GM19099 (cell line): ENCODE data around the gene TTYH2.

ENCODE experiments used
- POLR2A ChIP-seq: IDR thresholded peaks from 3 replicates; pipeline ENCODE4 v1.6.1; 2011; ENCODE audit warnings: low read depth; ENCODE audit not compliant: insufficient read length; ENCODE audit errors: extremely low read depth

TTYH2 gene

DNA sequence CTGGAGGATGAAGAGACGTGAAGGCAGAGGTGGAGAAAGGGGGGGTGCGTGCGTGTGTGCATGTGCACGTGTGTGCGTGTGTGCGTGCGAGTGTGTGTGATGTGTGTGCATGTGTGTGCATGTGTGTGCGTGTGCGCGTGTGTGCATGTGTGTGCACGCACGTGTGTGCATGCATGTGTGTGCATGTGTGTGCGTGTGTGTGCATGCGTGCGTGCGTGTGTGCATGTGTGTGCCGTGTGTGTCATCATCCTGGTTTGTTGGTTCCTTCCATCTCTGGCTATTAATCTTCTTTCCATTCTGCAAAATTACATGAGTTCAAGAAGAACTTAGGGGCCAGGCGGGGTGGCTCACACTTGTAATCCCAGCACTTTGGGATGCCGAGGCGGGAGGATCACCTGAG is 26.9 kb upstream of the TTYH2 start:
- TF ChIP-seq POLR2A: no peak

DNA sequence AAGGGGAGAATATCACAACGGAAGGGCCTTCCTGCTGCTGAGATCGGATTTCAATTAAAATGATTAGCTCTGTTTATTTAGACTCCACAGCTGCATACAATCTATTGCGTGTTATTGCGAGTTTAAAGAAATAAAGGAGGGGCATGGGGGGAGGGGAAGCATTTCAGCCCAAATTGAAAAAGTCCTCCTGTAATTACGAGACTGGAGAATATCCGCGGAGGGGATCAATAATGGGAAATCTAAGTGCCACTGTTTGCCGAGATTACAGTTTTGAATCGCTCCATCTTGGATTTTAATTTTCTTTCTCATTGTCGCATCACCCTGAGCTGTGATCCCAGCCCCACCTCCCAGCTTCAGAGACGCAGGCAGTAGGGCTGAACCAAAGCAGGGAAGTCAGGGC is 25.6 kb upstream of the TTYH2 start:
- TF ChIP-seq POLR2A: no peak

DNA sequence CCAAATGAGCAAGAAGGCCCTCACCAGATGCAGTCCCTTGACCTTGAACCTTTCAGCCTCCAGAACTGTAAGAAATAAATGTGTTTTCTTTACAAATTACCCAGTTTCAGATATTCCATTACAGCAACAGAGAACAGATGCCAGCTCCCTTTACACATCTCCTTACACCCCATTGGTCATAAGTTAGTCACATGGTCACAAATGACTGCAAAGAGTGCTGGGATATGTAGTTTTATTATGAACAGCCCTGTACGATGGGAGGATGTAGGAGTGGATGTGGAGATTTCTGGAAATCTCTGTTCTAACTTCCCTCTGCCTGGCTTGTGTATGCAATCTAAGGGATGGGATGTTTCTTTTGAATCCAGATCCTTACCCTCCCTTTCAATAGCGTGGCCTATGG is 23.2 kb upstream of the TTYH2 start:
- no peak for TF ChIP-seq POLR2A

DNA sequence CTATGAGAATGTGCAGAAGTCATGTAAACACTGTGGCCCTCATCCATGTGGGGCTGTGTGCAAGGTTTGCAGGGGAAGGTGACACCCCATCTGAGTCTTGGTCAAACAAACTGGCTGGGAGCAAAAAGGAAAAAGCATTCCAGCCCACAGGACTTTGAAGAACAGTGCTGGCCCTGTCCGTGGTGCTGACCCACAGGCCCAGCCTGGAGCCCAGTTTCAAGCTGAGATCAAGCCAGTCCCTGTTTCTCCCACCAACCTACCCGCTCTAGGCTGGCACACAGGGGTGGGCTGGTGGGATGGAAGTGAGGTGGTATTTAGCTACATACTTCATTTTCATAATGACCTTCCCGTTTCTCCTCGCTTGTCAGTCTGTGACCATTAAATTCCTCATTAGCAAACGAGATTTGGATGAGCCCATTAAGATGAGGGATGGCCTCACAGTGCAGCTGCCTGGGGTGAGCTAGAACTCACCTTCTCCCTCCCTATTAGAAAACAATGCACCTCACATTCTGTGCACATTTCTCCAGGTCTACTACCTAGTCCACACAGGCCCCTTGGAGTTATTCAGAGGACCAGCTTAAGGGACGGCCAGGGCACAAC is 22.5 kb upstream of the TTYH2 start:
- TF ChIP-seq POLR2A: no peak

DNA sequence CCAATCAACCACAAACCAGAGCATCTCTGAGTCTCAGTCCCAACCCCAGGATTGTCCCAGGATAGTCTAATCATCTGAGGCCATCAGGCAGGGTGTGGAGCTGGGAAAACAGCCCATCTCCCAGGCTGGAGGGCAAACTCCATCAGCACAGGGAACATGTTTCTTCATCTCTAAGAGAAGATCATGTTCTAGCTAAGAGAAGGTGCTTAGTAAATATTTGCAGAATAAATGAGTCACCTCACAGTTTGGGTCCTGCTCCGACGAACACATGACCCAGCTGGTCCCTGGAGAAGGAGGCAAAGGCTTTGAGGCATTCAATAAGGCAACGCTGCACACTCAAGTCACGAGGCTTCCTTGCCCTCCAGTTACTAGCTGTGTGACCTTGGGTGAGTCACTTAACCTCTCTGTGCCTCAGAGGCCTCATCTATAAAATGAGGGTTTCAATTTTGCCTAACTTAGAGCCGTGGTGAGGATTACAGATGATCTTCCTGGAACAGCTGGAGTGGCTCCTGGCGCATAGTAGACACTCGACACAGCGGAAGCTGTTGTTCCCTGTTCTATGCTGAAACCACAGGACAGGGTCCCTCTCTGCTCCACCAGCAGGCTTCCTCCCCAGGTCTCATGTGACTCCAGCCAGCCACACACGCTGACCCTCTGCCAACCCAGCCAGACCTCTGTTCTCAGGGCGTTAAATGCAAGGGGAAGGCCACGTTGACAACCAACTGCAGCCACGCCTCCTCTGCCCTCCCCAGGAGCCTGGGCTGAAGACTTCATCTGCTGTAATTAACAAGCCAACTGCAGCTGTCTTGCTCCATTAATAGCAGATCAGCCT is 20.2 kb upstream of the TTYH2 start:
- TF ChIP-seq POLR2A: no peak

DNA sequence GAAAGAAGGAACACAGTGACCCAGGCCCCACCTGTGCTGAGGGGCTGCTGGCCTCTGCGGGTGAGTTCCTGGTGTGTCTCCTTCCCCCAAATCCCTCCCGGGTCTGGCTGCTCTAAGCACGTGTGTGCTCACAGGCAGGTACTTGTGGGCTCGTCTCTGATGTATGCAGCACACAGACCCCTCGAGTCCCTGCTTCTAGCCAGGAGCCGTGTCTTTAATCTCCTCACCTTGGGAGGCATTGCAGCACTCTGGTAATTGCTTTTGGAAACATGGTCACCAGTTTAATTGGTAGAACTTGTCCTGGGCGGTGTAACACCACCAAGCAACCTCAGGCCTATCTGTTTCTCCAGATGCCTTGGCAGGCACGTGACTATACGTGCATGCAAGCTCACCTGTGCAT is 18.7 kb upstream of the TTYH2 start:
- TF ChIP-seq POLR2A: no peak

DNA sequence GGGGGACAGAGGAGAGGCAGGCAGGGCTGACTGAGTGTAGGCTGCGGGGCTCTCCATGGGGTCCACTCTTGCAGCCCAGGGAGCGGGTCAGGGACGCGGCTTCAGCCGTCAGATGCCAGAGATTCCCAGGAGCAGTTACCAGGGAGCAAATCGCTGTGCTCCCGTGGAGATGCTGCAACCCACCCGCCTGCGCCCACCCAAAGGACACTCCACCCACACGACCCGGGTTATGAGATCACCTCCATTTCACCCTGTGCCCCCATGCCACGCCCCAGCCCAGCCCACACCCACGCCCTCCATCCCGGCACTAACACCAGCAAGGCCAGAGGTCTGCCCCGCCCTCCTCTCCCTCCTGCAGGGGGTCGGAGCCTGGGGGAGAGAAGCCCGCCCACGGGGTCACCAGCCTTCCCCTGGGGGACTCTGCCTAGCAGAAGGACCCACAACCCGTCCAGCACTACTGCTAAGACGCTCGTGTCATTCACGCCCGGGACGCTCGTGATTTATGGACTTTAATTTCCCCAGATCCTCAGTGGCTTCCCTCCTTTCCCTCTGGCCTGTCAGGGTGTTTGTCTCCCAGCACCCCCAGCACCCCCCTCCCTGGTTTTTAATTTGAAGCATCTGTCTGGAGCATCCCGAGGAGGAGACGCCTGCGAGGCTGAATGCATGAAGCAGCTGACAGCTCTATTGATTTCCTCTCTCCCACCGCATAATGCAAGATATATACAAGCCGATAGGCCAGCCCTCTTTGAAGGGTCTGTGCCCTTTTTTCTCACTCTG is 16.6 kb upstream of the TTYH2 start:
- TF ChIP-seq POLR2A: no peak

DNA sequence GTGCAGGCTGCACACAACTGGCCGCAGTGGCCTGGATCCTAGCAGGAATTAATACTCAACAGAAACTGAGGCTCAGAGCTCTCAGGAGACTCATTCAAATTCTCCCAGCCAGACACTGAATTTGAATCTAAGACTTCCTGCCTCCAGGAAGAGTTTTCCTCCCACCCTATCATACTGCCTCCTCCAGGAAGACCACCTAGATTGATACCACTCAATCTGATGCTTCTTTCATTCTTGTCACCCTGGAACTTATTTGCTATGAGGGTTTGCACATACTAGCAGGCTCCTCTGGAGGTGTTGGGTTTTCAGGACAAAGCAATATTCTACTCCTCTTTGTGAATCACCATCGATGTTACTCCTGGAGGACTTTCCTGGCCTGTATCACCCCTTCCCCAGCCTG is 15.6 kb upstream of the TTYH2 start:
- TF ChIP-seq POLR2A: no peak

DNA sequence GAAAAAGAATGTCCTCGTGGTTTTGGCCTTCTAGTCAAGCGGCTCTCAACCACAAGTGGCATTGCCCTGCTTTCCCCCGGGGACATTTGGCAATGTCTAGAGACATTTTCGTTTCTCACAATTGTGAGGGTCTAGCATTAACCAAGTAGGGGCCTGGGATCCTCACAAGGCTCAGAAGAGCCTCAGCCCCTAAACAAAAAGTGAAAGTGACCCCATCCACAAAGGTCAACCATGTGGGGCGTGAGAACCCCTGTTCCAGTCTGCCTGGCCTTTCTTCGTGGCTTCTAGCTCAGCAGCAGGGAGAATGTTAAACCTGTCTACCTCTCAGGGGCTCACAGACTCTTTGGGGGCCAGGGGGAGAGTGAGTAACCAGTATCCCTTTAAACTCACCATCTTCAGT is 14.7 kb upstream of the TTYH2 start:
- no peak for TF ChIP-seq POLR2A

DNA sequence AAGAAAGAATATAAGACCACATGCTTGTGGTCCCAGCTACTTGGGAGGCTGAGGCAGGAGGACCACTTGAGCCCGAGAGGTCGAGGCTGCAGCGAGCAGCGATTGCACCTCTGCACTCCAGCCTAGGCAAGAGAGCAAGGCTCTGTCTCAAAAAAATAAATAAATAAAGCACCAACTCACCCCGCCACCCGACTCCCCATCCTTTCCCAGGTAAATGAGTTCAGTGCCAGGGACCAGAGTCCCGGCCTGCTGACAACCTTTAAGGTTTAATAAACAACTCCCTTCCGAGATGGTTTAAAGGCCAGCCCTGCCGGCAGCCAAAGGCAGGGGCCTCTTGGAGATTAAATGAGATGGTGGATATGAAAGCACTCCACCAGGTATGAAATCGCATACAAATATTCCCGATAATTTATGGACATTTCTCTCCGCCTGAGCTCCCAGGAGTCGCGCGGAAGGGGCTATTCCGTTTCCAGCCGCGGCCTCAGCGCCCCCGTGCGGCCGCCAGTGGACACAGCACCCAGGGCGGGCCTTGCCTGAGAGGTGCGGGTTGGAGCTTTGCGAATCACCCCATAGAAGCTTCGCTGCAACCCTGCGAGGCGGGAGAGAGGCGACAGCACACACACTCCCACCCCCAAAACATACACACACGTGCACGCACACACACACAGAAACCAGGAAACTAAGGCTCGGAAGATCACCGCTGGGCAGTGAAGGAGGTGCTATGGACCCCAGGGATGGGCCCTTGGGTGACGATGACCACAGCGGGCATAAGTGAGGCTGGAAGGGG is 13.9 kb upstream of the TTYH2 start:
- TF ChIP-seq POLR2A: no peak

DNA sequence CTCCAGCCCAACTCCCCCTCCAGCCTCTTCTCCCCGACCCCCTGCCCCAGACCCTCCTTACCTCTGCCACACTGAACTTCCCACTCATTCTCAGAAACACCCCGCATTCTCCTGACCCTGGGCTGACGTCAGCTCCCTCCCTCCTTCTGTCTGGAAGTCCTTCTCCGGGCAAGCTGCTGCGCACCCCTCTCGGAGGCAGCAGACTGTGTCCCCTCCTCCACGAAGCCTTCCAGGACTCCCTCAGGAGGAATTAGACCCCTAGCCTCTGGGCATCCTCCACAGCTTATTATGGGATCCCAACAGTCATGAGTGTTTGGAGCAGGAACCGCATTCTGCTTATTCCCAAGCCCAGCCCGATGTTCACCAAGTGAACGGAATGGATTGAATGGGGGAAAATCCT is 13.3 kb upstream of the TTYH2 start:
- TF ChIP-seq POLR2A: no peak

DNA sequence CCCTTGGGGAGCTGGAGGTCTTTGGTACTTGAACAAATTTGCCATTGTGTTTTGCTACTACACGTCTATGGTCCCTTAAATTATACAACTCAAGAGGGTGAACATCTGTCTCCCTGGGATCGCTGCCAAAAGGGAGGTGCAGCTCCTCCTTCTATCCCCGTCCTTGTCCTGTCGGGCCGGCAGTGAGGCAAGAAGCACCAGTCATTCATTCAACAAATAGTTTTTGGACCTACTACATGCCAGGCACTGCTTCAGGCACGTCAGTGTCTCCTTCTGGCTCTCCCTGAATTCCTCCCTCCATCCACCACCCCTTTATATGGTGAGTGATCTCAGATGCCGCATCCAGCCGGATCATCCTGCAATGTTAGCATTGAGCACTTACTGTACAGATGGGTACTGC is 12.1 kb upstream of the TTYH2 start:
- no peak for TF ChIP-seq POLR2A

DNA sequence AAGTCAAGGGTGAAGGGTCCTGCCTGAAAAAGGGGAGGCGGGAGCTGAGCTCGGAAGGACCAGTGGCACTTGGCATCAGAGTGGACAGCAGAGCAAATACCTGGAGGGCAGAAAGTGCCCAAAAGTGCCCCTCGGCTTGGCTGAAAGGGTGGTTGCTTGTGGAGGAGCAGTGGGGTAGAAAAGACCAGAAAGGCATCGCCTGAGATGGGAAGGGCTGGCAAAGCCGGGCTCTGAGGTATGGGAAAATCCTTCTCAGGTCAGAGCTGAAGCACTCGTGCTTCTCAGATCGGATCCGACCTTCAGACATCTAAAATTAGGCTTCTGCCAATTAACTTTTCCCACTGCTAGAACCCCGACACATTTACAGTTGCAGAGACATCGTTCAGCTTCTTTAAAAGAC is 11.4 kb upstream of the TTYH2 start:
- no peak for TF ChIP-seq POLR2A

DNA sequence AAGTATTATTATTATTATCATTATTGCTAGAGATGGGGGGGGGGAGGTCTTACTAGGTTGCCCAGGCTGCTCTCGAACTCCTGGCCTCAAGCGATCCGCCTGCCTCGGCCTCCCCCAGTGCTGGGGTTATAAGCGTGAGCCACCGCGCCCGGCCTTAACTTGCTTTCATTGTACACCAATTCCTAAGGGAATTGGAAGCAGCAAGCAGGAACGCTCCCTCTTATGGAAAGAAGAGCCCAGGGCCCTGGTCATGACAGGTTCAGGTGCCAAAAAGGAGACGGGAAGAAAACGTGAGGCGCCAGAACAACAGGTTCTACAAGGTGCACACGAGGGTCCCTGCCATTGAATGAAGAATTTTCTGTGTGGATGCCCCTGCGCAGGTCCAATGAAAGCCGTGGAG is 10.4 kb upstream of the TTYH2 start:
- no peak for TF ChIP-seq POLR2A
